ENCODE measurements around the gene CCDC73.

GRCh38 chr11:32819187-32819586 lies 24.7 kb upstream of the CCDC73 start:
- TF ChIP-seq CTCF (IDR thresholded peaks at IDR 0.05; ENCODE audit: low read depth, low read length, poor library complexity, severe bottlenecking) (no peak), EZH2phosphoT487 (IDR thresholded peaks at IDR 0.05; ENCODE audit: borderline replicate concordance, low read length) (no peak)
